ENCODE measurements around the gene INSIG2. TPM values are rescaled to one million over a fixed set of nuclear protein-coding genes. Genes with fewer than 3 reads are reported as not detected.

INSIG2 gene
- total RNA-seq, 1 experiment from 2014 or later: 12.2 TPM

GRCh38 chr2:118133916-118134315 lies 45.6 kb downstream of the INSIG2 start:
- Histone ChIP-seq H3K4me3 (ENCODE audit: low read depth, low read length) (no peak overlapping the region), H3K9me3 (no peaks in the 10 kb centered on the region), H3K4me1 (no peaks in the 10 kb centered on the region), H3K27me3 (replicated peaks; ENCODE audit: control insufficient read depth, insufficient read depth, low read length) (no peaks in the 10 kb centered on the region), H3K36me3 (ENCODE audit: control insufficient read depth, insufficient read depth, low read length) (no peaks in the 10 kb centered on the region)
- no peak overlapping the region for H3K4me3 Mint-ChIP-seq (ENCODE audit: unreplicated experiment)
- no peak overlapping the region for H3K27ac Mint-ChIP-seq (ENCODE audit: unreplicated experiment)
- BruUV-seq (replicated peaks): no TSS peak
- POLR2A ChIA-PET: no interaction called here
- intact Hi-C loops (cut with micrococcal nuclease; ENCODE audit: unreplicated experiment): no loop called here
- H3K27me3 Mint-ChIP-seq (ENCODE audit: insufficient read depth, unreplicated experiment): no peaks in the 10 kb centered on the region
- H3K9me3 Mint-ChIP-seq (ENCODE audit: unreplicated experiment): peaks cover 23% of the 10 kb centered on the region
- H3K36me3 Mint-ChIP-seq (ENCODE audit: insufficient read depth, unreplicated experiment): no peaks in the 10 kb centered on the region
- no peaks in the 10 kb centered on the region for H3K4me1 Mint-ChIP-seq (ENCODE audit: low read depth, unreplicated experiment)
- CTCF ChIA-PET: no interaction called here
- no peak for TF ChIP-seq CTCF (IDR thresholded peaks at IDR 0.05; ENCODE audit: insufficient read depth in 1 of 2, low read depth in 1 of 2, low read length in 1 of 2, severe bottlenecking in 1 of 2, unreplicated experiment in 1 of 2)
- DNase-seq: no peak

GRCh38 chr2:118134650-118135049 lies 46.4 kb downstream of the INSIG2 start:
- no peaks in the 10 kb centered on the region for H3K36me3 Mint-ChIP-seq (ENCODE audit: insufficient read depth, unreplicated experiment)
- H3K4me1 ChIP-seq: no peaks in the 10 kb centered on the region
- ChIA-PET POLR2A (no interaction called here), CTCF (interaction anchor here (0.7 kb wide), 1 partner anchor 68 kb away, joined by 3 read pairs; no protein-coding TSS in a partner anchor)
- H3K36me3 ChIP-seq (ENCODE audit: control insufficient read depth, insufficient read depth, low read length): no peaks in the 10 kb centered on the region
- intact Hi-C loops (cut with micrococcal nuclease; ENCODE audit: unreplicated experiment): no loop called here
- no peaks in the 10 kb centered on the region for H3K27me3 Mint-ChIP-seq (ENCODE audit: insufficient read depth, unreplicated experiment)
- no peak overlapping the region for H3K4me3 Mint-ChIP-seq (ENCODE audit: unreplicated experiment)
- no peak for TF ChIP-seq CTCF (IDR thresholded peaks at IDR 0.05; ENCODE audit: insufficient read depth in 1 of 2, low read depth in 1 of 2, low read length in 1 of 2, severe bottlenecking in 1 of 2, unreplicated experiment in 1 of 2)
- H3K4me3 ChIP-seq (ENCODE audit: low read depth, low read length): no peak overlapping the region
- no peaks in the 10 kb centered on the region for H3K9me3 ChIP-seq
- no peak for DNase-seq
- H3K27me3 ChIP-seq (replicated peaks; ENCODE audit: control insufficient read depth, insufficient read depth, low read length): no peaks in the 10 kb centered on the region
- no peak overlapping the region for H3K27ac Mint-ChIP-seq (ENCODE audit: unreplicated experiment)
- no peaks in the 10 kb centered on the region for H3K4me1 Mint-ChIP-seq (ENCODE audit: low read depth, unreplicated experiment)
- peaks cover 23% of the 10 kb centered on the region for H3K9me3 Mint-ChIP-seq (ENCODE audit: unreplicated experiment)
- no TSS peak for BruUV-seq (replicated peaks)

- no TSS peak for BruUV-seq (replicated peaks)
- no peak overlapping the region for H3K27ac Mint-ChIP-seq (ENCODE audit: unreplicated experiment)
- Histone ChIP-seq H3K36me3 (ENCODE audit: control insufficient read depth, insufficient read depth, low read length) (no peaks in the 10 kb centered on the region), H3K27me3 (replicated peaks; ENCODE audit: control insufficient read depth, insufficient read depth, low read length) (no peaks in the 10 kb centered on the region), H3K9me3 (peaks cover 7% of the 10 kb centered on the region; the same call in 1 of the 2 replicates), H3K4me3 (ENCODE audit: low read depth, low read length) (no peak overlapping the region), H3K4me1 (peaks cover 16% of the 10 kb centered on the region; the same call in 1 of the 2 replicates)
- no peaks in the 10 kb centered on the region for H3K9me3 Mint-ChIP-seq (ENCODE audit: unreplicated experiment)
- ChIA-PET POLR2A (no interaction called here), CTCF (no interaction called here)
- TF ChIP-seq CTCF (IDR thresholded peaks at IDR 0.05; ENCODE audit: insufficient read depth in 1 of 2, low read depth in 1 of 2, low read length in 1 of 2, severe bottlenecking in 1 of 2, unreplicated experiment in 1 of 2): no peak
- intact Hi-C loops (cut with micrococcal nuclease; ENCODE audit: unreplicated experiment): no loop called here
- peaks cover 7% of the 10 kb centered on the region for H3K36me3 Mint-ChIP-seq (ENCODE audit: insufficient read depth, unreplicated experiment)
- H3K4me1 Mint-ChIP-seq (ENCODE audit: low read depth, unreplicated experiment): no peaks in the 10 kb centered on the region
- DNase-seq: no peak
- H3K4me3 Mint-ChIP-seq (ENCODE audit: unreplicated experiment): no peak overlapping the region
- no peaks in the 10 kb centered on the region for H3K27me3 Mint-ChIP-seq (ENCODE audit: insufficient read depth, unreplicated experiment)
Observed at GRCh38 chr2:118145207-118145606, 56.9 kb downstream of the INSIG2 start.
